Measurements from ENCODE around the gene CTAG1B.
"Not testable (repeated sequence)": the region's sequence is repeated elsewhere in the genome, so short reads cannot be mapped to it uniquely, and the experiment has no call there.

- not testable (repeated sequence) for TF ChIP-seq YY1 (IDR thresholded peaks at IDR 0.05; ENCODE audit: insufficient read depth, insufficient read length); ZNF274 (IDR thresholded peaks at IDR 0.05; ENCODE audit: low read depth, low read length); SUZ12 (IDR thresholded peaks at IDR 0.05; ENCODE audit: extremely low read depth, insufficient read depth, insufficient read length)
These were observed 44.0 kb downstream of the CTAG1B start for GRCh38 chrX:154575076-154575475.

All from NT2/D1 (cell line).